AG10803 (cell line): Measurements from ENCODE around the gene IL7R.

Experiments
- DNase-seq: peaks from one replicate; pipeline ENCODE4 v3.0.0; 2010; ENCODE audit warnings: low read depth
- H3K4me3 ChIP-seq: 2 replicates; pipeline ENCODE4 v1.5.1; 2011; ENCODE audit warnings: mild to moderate bottlenecking, low read length, control low read depth
- CTCF ChIP-seq: conservative IDR thresholded peaks from 2 replicates; pipeline ENCODE4 v1.5.1; 2011; ENCODE audit warnings: mild to moderate bottlenecking, low read length, control low read depth, inconsistent platforms

Gene IL7R

GRCh38 chr5:35859101-35859661, 2.5 kb downstream of the IL7R start:
- no peak overlapping the region for H3K4me3 ChIP-seq
- no peak for TF ChIP-seq CTCF
- DNase-seq = peak; percentile 74

GRCh38 chr5:35860686-35861085, 4.0 kb downstream of the IL7R start:
- H3K4me3 ChIP-seq = no peak overlapping the region
- peak; percentile 91 for DNase-seq
- TF ChIP-seq CTCF = no peak

- no peak overlapping the region for H3K4me3 ChIP-seq
- DNase-seq = peak; percentile 41
- no peak for TF ChIP-seq CTCF
These were observed 5.0 kb downstream of the IL7R start for GRCh38 chr5:35861718-35862117.

- no peak overlapping the region for H3K4me3 ChIP-seq
- TF ChIP-seq CTCF = no peak
- DNase-seq = no peak
These were observed 5.4 kb downstream of the IL7R start for GRCh38 chr5:35862126-35862525.

GRCh38 chr5:35863159-35863558, 6.5 kb downstream of the IL7R start:
- H3K4me3 ChIP-seq = no peak overlapping the region
- no peak for TF ChIP-seq CTCF
- DNase-seq = no peak

- no peak for TF ChIP-seq CTCF
- DNase-seq = no peak
- H3K4me3 ChIP-seq = no peak overlapping the region
These were observed 11.3 kb downstream of the IL7R start for GRCh38 chr5:35867998-35868397.

GRCh38 chr5:35869685-35870277, 13.1 kb downstream of the IL7R start:
- TF ChIP-seq CTCF = no peak
- no peak for DNase-seq
- no peak overlapping the region for H3K4me3 ChIP-seq
